ENCODE results near the gene SLC47A2.

Gene SLC47A2

GRCh38 chr17:19654896-19655295 lies 61.5 kb downstream of the SLC47A2 start:
- no peak overlapping the region for H3K9ac ChIP-seq (ENCODE audit: low read length)
- no peak overlapping the region for H3K4me2 ChIP-seq (ENCODE audit: low read length)
- TF ChIP-seq EZH2phosphoT487 (IDR thresholded peaks at IDR 0.05; ENCODE audit: low read depth) = no peak
- TF ChIP-seq CTCF (IDR thresholded peaks at IDR 0.05; ENCODE audit: low read depth, low read length) = no peak
- no peaks in the 10 kb centered on the region for H3K9me3 ChIP-seq (ENCODE audit: insufficient read depth, low read length)
- no peak overlapping the region for H3K4me3 ChIP-seq (ENCODE audit: low read length)
- H3K4me1 ChIP-seq (ENCODE audit: low read length) = no peaks in the 10 kb centered on the region
- no peak overlapping the region for H3K27ac ChIP-seq (ENCODE audit: low read length)
- no peaks in the 10 kb centered on the region for H3K27me3 ChIP-seq (ENCODE audit: low read depth, low read length)
- H2AFZ ChIP-seq (ENCODE audit: low read depth, low read length) = no peak overlapping the region
- no peaks in the 10 kb centered on the region for H4K20me1 ChIP-seq (ENCODE audit: insufficient read depth, low read length)
- H3K36me3 ChIP-seq (replicated peaks; ENCODE audit: low read depth, low read length) = no peaks in the 10 kb centered on the region
- no peaks in the 10 kb centered on the region for H3K79me2 ChIP-seq (ENCODE audit: low read length)

- Histone ChIP-seq H3K79me2 (ENCODE audit: low read length) (no peaks in the 10 kb centered on the region), H3K36me3 (replicated peaks; ENCODE audit: low read depth, low read length) (no peaks in the 10 kb centered on the region)
Measured at GRCh38 chr17:19654342-19654886, 62.0 kb downstream of the SLC47A2 start.

GRCh38 chr17:19652595-19652994 lies 63.8 kb downstream of the SLC47A2 start:
- Histone ChIP-seq H3K36me3 (replicated peaks; ENCODE audit: low read depth, low read length) (no peaks in the 10 kb centered on the region), H4K20me1 (ENCODE audit: insufficient read depth, low read length) (no peaks in the 10 kb centered on the region), H3K4me2 (ENCODE audit: low read length) (no peak overlapping the region), H3K9ac (ENCODE audit: low read length) (no peak overlapping the region), H3K4me1 (ENCODE audit: low read length) (peaks cover 2% of the 10 kb centered on the region), H3K79me2 (ENCODE audit: low read length) (no peaks in the 10 kb centered on the region), H3K27me3 (ENCODE audit: low read depth, low read length) (no peaks in the 10 kb centered on the region), H3K27ac (ENCODE audit: low read length) (no peak overlapping the region), H2AFZ (ENCODE audit: low read depth, low read length) (no peak overlapping the region), H3K4me3 (ENCODE audit: low read length) (no peak overlapping the region), H3K9me3 (ENCODE audit: insufficient read depth, low read length) (no peaks in the 10 kb centered on the region)
- TF ChIP-seq CTCF (IDR thresholded peaks at IDR 0.05; ENCODE audit: low read depth, low read length) = no peak
- no peak for TF ChIP-seq EZH2phosphoT487 (IDR thresholded peaks at IDR 0.05; ENCODE audit: low read depth)

More at GRCh38 chr17:19654342-19654886, 62.0 kb downstream of the SLC47A2 start:
- H3K4me2 ChIP-seq (ENCODE audit: low read length) = no peak overlapping the region
- no peak overlapping the region for H3K27ac ChIP-seq (ENCODE audit: low read length)
- no peaks in the 10 kb centered on the region for H4K20me1 ChIP-seq (ENCODE audit: insufficient read depth, low read length)
- no peaks in the 10 kb centered on the region for H3K27me3 ChIP-seq (ENCODE audit: low read depth, low read length)
- no peak overlapping the region for H3K9ac ChIP-seq (ENCODE audit: low read length)
- H3K4me3 ChIP-seq (ENCODE audit: low read length) = no peak overlapping the region
- H3K4me1 ChIP-seq (ENCODE audit: low read length) = no peaks in the 10 kb centered on the region
- no peaks in the 10 kb centered on the region for H3K9me3 ChIP-seq (ENCODE audit: insufficient read depth, low read length)
- H2AFZ ChIP-seq (ENCODE audit: low read depth, low read length) = no peak overlapping the region
- TF ChIP-seq EZH2phosphoT487 (IDR thresholded peaks at IDR 0.05; ENCODE audit: low read depth) (no peak), CTCF (IDR thresholded peaks at IDR 0.05; ENCODE audit: low read depth, low read length) (no peak)

GRCh38 chr17:19651451-19652238 lies 64.7 kb downstream of the SLC47A2 start:
- no peak for TF ChIP-seq EZH2phosphoT487 (IDR thresholded peaks at IDR 0.05; ENCODE audit: low read depth)
- TF ChIP-seq CTCF (IDR thresholded peaks at IDR 0.05; ENCODE audit: low read depth, low read length) = no peak
- no peaks in the 10 kb centered on the region for H3K27me3 ChIP-seq (ENCODE audit: low read depth, low read length)
- no peak overlapping the region for H3K9ac ChIP-seq (ENCODE audit: low read length)
- no peaks in the 10 kb centered on the region for H4K20me1 ChIP-seq (ENCODE audit: insufficient read depth, low read length)
- H3K9me3 ChIP-seq (ENCODE audit: insufficient read depth, low read length) = no peaks in the 10 kb centered on the region
- no peaks in the 10 kb centered on the region for H3K36me3 ChIP-seq (replicated peaks; ENCODE audit: low read depth, low read length)
- H2AFZ ChIP-seq (ENCODE audit: low read depth, low read length) = no peak overlapping the region
- H3K4me2 ChIP-seq (ENCODE audit: low read length) = no peak overlapping the region
- no peak overlapping the region for H3K4me3 ChIP-seq (ENCODE audit: low read length)
- peaks cover 6% of the 10 kb centered on the region for H3K4me1 ChIP-seq (ENCODE audit: low read length)
- no peak overlapping the region for H3K27ac ChIP-seq (ENCODE audit: low read length)
- H3K79me2 ChIP-seq (ENCODE audit: low read length) = no peaks in the 10 kb centered on the region
